NCI-H146 treated with DMSO at 0.1 percent for 48 hours (cell line): ENCODE results near the gene MS4A5.
"Not testable (repeated sequence)": the region's sequence is repeated elsewhere in the genome, so short reads cannot be mapped to it uniquely, and the experiment has no call there.

Source experiments
- DNase-seq: peaks from one replicate; lab custom pipeline; 2025; ENCODE audit not compliant: unreplicated experiment; lab: John Stamatoyannopoulos, UW

MS4A5 gene, protein sequence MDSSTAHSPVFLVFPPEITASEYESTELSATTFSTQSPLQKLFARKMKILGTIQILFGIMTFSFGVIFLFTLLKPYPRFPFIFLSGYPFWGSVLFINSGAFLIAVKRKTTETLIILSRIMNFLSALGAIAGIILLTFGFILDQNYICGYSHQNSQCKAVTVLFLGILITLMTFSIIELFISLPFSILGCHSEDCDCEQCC

GRCh38 chr11:60429272-60429671 is at the start of gene MS4A5:
MS4A5 (plus strand) TSS chr11:60429572; CDS start chr11:60429675, 103 bp downstream.
- DNase-seq = no peak

DNA sequence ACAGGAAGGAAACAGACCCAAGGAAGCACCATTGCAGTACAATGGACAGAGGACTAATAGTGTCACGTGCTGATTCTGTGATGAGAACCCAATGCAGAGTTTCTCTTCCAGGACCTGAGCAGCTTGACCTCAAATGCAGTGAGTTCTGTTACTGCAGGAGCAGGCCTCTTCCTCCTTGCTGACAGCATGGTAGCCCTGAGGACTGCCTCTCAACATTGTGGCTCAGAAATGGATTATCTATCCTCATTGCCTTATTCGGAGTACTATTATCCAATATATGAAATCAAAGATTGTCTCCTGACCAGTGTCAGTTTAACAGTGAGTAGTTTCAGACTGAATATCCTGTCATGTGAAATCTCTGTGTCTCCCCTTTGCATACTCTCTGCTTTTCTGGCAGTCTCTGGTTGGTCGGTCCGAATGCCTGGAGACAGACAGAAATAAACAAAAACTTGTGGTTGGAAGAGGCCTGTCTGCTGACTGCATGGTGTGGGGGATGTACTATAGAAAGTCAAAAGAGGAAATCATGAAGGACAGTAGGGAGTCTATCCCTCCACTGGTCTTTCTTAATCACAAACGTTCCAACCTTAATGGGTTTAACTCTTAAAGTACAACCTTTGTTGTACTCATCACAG is 40.0 kb upstream of the MS4A5 start:
- DNase-seq = no peak

DNA sequence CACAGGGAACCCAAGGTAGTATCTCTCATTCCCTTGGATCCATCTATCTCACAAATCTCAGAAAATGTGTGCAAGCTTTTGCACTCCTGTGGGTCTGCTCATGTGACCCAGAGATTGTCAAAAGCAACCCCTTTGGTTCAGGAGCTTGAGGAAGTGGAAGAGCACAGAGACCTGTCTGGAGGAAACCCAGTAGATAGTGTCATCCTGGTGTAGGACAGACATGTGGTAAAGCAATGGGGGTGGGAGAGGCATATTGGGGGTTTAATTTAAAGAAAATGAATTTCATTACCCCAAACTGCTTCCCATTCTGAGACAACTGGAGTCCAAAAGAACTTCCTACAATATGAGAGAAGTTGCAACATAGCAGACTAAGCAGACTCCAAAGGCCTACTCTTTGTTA is 39.0 kb upstream of the MS4A5 start:
- DNase-seq = no peak

DNA sequence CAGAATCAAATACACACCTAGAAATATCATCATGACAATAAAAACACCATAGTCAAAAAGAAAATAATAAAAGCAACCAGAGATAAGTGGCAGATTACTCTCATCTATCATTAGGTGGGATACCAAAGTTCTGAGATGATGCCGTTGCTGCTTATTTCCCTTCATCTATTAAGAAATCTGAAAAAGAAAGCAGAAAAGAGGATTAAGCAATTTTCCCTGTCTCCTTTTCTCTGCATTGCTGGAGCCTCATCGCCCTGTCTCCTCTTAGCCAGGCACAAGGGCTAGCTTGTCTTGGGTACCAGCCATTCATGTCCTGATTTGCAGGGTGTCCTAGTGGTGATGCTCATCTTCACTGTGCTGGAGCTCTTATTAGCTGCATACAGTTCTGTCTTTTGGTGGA is 37.0 kb upstream of the MS4A5 start:
- DNase-seq = no peak

GRCh38 chr11:60393016-60393415 is 36.4 kb upstream of the MS4A5 start:
- no peak for DNase-seq

DNA sequence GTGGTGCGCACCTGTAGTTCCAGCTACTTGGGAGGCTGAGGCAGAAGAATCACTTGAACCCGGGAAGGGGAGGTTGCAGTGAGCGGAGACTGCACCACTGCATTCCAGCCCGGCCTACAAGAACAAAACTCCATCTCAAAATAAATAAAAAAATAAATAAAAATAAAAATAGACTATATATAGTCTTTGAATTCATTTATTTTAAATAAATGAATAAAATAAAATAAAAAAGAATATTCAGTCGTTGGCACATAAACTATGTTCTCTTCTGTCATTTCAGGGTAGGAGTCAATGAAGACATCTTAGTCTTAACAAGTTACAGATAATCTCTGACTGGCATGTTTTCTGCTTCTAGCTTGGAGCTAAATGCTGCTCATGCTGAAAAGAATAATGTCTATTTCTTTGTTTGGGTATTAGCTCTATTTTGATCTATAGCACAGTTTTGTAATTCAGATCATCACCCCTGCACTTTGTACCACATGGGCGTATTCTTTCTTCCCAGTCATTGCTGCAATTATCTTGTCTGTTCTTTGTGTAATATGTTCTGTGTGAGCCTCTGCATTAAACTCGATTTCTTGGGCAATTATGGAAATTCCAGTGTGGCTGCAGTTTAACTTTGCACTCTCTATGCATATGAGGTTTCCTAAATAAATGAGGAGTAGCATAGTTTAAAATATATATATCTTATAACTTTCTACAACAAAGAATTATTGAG is 34.5 kb upstream of the MS4A5 start:
- DNase-seq = no peak

DNA sequence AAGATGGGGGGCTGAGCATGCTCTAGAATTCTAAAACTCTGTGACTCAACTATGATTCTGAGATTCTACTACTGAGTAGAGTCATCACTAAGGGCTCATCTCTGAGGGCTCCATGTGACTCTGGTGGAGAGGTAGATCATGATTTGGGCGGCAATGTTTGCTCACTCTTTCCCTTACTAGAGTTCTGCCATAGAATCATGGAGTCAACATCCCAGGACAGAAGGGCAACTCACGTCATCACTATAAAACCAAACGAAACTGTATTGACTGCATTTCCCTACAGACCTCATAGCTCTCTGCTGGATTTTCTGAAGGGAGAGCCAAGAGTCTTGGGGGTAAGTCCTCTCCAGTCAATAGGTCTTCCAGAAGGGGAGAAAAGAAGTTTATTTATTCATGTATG is 33.0 kb upstream of the MS4A5 start, which contains the start of gene MS4A14:
TSS of gene MS4A14 (plus strand) at position 78 of the 400 bp plus-strand sequence. CDS start at position 198, 120 bp downstream.
- no peak for DNase-seq

- no peak for DNase-seq
Observed at GRCh38 chr11:60396799-60397198, 32.6 kb upstream of the MS4A5 start.

DNA sequence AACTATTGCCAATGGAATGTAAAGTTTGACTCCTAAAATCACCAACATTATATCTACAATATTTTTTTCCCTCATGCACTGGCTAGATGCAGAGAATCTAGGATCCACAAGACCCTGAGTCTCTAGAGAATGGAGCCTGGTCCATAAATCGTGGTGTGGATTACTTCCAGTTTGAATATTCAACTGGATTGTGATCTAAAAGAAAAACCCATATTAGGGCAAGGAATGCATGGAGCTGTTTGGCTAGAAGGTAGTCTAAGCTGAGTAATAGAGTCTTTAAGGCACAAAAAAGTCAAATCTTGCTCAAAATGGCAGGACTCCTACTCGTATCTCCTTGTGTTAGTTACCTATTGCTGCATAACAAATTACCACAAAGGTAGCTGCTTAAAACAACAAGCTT is 9.4 kb upstream of the MS4A5 start:
- no peak for DNase-seq

DNA sequence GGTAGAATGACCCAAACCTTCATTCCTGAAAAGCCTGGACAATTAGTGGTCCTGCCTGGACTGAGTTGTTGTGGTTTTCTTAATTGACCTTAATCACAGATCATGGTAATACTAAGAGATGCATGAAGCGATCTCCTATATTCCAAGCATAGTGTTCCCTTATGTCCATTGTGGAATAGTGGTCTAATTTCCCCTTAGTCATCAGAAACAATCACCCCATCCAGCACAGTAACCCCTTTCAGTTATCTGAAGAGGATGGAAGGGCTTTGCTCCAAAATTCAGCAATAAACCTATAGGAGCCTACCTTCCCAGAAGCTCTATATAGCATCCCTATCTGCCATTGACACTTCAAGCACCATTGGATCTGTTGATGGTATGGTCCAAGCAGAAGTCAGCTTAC is 6.8 kb upstream of the MS4A5 start:
- DNase-seq = no peak

DNA sequence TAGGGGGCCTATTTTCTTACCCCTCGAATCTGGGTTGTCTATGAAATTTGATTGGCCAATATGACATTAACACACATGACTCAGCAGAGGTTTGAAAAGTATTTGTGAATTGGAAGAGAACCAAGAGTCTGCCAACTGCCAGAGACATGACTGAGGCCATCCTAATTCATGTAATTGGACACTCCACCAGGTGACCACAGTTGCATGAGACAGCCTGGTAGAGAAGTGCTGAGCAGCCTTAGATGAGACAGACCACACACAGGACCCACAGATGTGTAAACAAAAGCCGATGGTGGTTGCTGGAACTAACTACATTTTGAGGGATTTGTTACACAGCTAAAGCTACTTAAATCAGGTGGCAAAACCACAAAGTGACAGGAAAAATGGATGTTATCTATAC is 855 bp upstream of the MS4A5 start:
- DNase-seq = no peak

DNA sequence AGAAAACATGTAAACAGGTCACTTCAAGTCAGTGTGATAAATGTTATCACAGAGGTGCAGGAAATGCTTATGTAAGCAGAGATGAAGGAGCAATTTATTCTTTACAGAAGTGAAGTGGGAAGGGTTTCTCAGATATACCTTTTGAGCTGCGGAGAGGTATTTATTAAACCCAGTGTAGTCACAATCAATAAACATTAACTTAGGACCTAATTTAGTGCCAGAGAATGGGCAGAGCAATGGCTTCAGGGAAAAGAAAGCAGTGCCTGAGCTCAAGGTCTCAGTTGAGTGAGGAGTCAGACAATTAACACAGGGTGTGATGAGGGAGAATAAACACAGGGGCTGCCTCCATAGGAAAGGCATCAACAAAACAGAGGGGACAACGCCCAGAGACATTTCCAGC is 1.9 kb downstream of the MS4A5 start:
- DNase-seq = no peak

DNA sequence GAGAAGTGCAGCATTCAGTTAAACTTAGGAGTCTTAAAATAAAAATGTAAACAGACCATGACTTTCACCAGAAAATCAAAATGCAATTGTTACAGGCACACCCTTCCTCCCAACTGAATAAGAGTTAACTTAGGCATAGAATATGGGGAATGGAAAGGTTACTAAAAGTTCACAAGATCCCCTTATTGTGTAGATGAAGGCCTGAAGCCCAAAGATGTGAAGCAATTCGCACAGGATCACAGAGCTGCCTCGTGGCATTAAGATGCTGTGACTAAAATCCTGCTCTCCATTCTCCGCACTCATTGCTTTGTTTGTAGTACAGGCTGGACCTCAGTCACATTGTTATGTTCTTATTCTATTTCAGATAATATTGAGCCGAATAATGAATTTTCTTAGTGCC is 4.0 kb downstream of the MS4A5 start:
- no peak for DNase-seq

- DNase-seq = no peak
Observed at GRCh38 chr11:60447070-60447469, 17.7 kb downstream of the MS4A5 start.

DNA sequence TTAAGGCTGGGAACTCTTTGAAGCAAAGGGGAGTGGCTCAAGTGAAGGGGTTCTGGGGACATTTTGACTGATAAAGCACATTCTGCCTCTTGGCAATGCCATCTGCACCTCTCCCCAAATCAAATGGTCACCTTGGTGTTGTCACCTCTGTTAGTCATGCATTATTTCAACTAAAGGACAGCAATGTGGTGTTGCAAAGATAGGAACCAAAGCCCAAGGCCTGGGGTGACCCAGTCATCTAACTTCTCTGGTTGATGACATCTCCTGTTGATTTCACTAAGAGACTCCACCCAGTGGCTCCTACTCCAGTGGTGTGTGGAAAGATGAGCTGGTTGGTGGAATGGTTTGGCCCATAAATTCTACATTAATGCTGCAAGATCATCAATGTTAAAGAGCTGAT is 18.5 kb downstream of the MS4A5 start:
- DNase-seq = no peak

DNA sequence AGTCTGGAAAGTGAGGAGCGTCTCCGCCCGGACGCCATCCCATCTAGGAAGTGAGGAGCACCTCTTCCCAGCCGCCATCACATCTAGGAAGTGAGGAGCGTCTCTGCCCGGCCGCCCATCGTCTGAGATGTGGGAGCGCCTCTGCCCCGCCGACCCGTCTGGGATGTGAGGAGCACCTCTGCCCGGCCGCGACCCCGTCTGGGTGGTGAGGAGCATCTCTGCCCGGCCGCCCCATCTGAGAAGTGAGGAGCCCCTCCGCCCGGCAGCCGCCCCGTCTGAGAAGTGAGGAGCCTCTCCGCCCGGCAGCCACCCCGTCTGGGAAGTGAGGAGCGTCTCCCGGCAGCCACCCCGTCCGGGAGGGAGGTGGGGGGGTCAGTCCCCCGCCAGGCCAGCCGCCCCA is 21.8 kb downstream of the MS4A5 start:
- DNase-seq = not testable (repeated sequence)

- no peak for DNase-seq
Observed at GRCh38 chr11:60454212-60454611, 24.8 kb downstream of the MS4A5 start.

DNA sequence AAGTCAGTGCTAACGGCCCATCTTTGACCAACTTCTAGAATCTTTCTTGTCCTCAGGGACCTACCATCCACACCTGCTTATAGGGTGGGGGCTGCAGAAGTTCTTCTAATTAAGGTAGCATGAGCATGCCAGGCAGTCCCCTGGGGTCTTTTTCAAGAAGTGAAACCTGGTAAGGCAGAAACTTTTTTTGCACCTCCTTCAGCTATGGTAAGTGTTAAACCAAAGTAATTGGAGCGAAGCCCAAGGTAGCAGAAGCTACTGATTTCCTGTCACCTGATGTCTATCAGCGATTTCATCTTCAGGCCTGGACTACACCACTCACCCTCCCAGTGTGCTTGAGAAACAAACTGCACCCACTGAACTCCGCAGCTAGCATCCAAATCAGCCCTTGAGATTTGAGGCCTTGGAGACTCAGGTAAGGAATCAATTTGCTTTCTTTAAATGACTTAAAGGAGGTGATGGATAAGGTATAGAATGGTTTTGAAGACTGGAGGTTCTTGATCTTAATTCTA is 26.2 kb downstream of the MS4A5 start, which contains the start of gene MS4A1:
TSS of gene MS4A1 (plus strand) at position 317 of the 512 bp plus-strand sequence. CDS start 6,528 bp downstream, outside the sequence.
- DNase-seq = no peak

GRCh38 chr11:60457576-60457975 is 28.2 kb downstream of the MS4A5 start:
- DNase-seq = no peak

GRCh38 chr11:60459345-60459744 is 30.0 kb downstream of the MS4A5 start:
- DNase-seq = no peak

DNA sequence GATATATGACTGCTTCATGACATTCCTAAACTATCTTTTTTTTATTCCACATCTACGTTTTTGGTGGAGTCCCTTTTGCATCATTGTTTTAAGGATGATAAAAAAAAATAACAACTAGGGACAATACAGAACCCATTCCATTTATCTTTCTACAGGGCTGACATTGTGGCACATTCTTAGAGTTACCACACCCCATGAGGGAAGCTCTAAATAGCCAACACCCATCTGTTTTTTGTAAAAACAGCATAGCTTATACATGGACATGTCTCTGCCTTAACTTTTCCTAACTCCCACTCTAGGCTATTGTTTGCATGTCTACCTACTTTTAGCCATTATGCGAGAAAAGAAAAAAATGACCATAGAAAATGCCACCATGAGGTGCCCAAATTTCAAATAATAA is 39.5 kb downstream of the MS4A5 start:
- no peak for DNase-seq

GRCh38 chr11:60469723-60470122 is 40.4 kb downstream of the MS4A5 start:
- no peak for DNase-seq
